Measurements from ENCODE around the gene DNAJC8. TPM values are rescaled to one million over a fixed set of nuclear protein-coding genes. Genes with fewer than 3 reads are reported as not detected.

The DNAJC8 gene
- total RNA-seq, 4 donors from 2014 or later: 77.7 to 83.1 (median 79.9) TPM

- Histone ChIP-seq H3K4me1 (no peaks in the 10 kb centered on the region), H3K27me3 (no peaks in the 10 kb centered on the region), H3K9me3 (no peaks in the 10 kb centered on the region), H3K4me3 (no peak overlapping the region), H3K27ac (no peak overlapping the region), H3K36me3 (peaks cover 0 to 82% (median 0%) of the 10 kb centered on the region in 3 donors)
- no peak for DNase-seq (ENCODE audit: low spot score in 2 of 2)
- WGBS, 2 donors: 93 to 99% methylated on average over 7 of the region's 7 CpGs
- no peak for TF ChIP-seq POLR2A (IDR thresholded peaks at IDR 0.05)
- TF ChIP-seq, protein P1, sequence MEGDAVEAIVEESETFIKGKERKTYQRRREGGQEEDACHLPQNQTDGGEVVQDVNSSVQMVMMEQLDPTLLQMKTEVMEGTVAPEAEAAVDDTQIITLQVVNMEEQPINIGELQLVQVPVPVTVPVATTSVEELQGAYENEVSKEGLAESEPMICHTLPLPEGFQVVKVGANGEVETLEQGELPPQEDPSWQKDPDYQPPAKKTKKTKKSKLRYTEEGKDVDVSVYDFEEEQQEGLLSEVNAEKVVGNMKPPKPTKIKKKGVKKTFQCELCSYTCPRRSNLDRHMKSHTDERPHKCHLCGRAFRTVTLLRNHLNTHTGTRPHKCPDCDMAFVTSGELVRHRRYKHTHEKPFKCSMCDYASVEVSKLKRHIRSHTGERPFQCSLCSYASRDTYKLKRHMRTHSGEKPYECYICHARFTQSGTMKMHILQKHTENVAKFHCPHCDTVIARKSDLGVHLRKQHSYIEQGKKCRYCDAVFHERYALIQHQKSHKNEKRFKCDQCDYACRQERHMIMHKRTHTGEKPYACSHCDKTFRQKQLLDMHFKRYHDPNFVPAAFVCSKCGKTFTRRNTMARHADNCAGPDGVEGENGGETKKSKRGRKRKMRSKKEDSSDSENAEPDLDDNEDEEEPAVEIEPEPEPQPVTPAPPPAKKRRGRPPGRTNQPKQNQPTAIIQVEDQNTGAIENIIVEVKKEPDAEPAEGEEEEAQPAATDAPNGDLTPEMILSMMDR (IDR thresholded peaks at IDR 0.05): no peak
- TF ChIP-seq EP300 (IDR thresholded peaks at IDR 0.05): no peak
Measured at GRCh38 chr1:28279721-28280120, 46.9 kb upstream of the DNAJC8 start.

- H3K27me3 ChIP-seq: no peaks in the 10 kb centered on the region
- TF ChIP-seq EP300 (IDR thresholded peaks at IDR 0.05) (no peak), POLR2A (IDR thresholded peaks at IDR 0.05) (no peak)
- TF ChIP-seq, protein P1 (IDR thresholded peaks at IDR 0.05): no peak
- H3K4me3 ChIP-seq: no peak overlapping the region
- no peak for DNase-seq (ENCODE audit: low spot score in 2 of 2)
- peaks cover 0 to 92% (median 0%) of the 10 kb centered on the region in 3 donors for H3K36me3 ChIP-seq
- no peak overlapping the region for H3K27ac ChIP-seq
- no peaks in the 10 kb centered on the region for H3K4me1 ChIP-seq
- 89 to 94% methylated on average over 5 of the region's 5 CpGs for WGBS, 2 donors
- H3K9me3 ChIP-seq: no peaks in the 10 kb centered on the region
Measured at GRCh38 chr1:28278763-28279162, 45.9 kb upstream of the DNAJC8 start.

DNA sequence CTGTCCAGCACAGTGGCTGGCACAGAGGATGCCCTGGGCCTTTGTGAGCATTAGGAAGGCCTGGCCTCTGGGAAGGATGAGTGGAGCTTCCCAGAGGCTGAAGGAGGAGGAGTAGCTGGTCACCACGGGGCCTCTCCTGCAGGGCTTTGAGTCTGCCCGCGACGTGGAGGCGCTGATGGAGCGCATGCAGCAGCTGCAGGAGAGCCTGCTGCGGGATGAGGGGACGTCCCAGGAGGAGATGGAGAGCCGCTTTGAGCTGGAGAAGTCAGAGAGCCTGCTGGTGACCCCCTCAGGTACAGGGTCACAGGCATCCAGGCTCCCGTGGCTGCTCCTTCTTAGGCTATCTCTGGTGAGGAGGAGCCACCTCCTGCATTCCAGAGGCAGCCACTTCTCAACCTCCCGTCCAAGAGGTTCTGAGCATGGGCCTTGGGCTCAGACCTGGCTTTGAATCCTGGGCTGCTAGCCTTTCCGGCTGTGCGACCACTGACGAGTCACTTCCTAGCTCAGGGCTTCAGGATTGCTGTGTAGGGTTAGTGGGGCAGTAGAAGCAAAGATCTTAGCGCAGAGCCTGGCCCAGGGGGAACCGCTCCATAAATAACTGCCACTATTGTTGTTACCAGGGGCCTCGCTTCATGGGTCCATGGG, 40.5 kb upstream of the DNAJC8 start:
- Histone ChIP-seq H3K9me3 (no peaks in the 10 kb centered on the region), H3K27me3 (no peaks in the 10 kb centered on the region), H3K4me1 (no peaks in the 10 kb centered on the region), H3K4me3 (no peak overlapping the region), H3K27ac (no peak overlapping the region), H3K36me3 (peaks cover 0 to 81% (median 0%) of the 10 kb centered on the region in 3 donors)
- TF ChIP-seq, protein P1 (IDR thresholded peaks at IDR 0.05): no peak
- TF ChIP-seq EP300 (IDR thresholded peaks at IDR 0.05): no peak
- DNase-seq (ENCODE audit: low spot score in 2 of 2): no peak
- WGBS, 2 donors: 68 to 89% methylated on average over 16 to 17 of the region's 17 CpGs

GRCh38 chr1:28272215-28272852, 39.5 kb upstream of the DNAJC8 start:
- WGBS, 2 donors: 93% methylated on average over 18 to 20 of the region's 20 CpGs
- no peaks in the 10 kb centered on the region for H3K9me3 ChIP-seq
- DNase-seq (ENCODE audit: low spot score in 2 of 2): no peak
- no peaks in the 10 kb centered on the region for H3K27me3 ChIP-seq
- H3K27ac ChIP-seq: no peak overlapping the region
- TF ChIP-seq, protein P1 (IDR thresholded peaks at IDR 0.05): no peak
- TF ChIP-seq EP300 (IDR thresholded peaks at IDR 0.05) (no peak), POLR2A (IDR thresholded peaks at IDR 0.05) (no peak)
- no peaks in the 10 kb centered on the region for H3K4me1 ChIP-seq
- peaks cover 0 to 71% (median 0%) of the 10 kb centered on the region in 3 donors for H3K36me3 ChIP-seq
- no peak overlapping the region for H3K4me3 ChIP-seq

DNA sequence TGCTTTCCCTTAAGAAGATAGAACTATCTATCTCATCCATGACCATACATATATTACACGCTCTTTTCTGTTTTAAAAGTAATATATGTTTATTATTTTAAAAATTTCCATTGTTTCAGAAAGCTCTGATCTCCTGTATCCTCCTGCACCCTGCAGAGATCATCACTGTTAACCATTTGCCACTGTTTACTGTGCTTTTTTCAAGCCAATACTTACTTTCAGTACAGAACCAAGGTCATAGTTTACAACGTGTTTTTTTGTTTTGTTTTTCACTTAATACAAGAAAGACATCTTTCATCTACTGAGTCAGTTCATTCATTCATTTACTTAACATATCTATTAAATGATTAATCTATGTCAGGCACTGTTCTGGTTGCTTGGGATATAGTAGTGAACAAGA, 36.7 kb upstream of the DNAJC8 start:
- H3K4me1 ChIP-seq: no peaks in the 10 kb centered on the region
- no peak for DNase-seq (ENCODE audit: low spot score in 2 of 2)
- H3K9me3 ChIP-seq: no peaks in the 10 kb centered on the region
- 66 to 67% methylated on average over 2 of the region's 2 CpGs for WGBS, 2 donors
- TF ChIP-seq EP300 (IDR thresholded peaks at IDR 0.05) (no peak), POLR2A (IDR thresholded peaks at IDR 0.05) (no peak)
- H3K27ac ChIP-seq: no peak overlapping the region
- H3K27me3 ChIP-seq: no peaks in the 10 kb centered on the region
- H3K36me3 ChIP-seq: peaks cover 0 to 45% (median 0%) of the 10 kb centered on the region in 3 donors
- H3K4me3 ChIP-seq: no peak overlapping the region

All from tibial nerve (tissue), 4 donors.